ENCODE results near the gene POLR1F. TPM values are rescaled to one million over a fixed set of nuclear protein-coding genes. Genes with fewer than 3 reads are reported as not detected.

POLR1F gene
- polyA plus RNA-seq, 1 of the 3 experiments (the other 2 are of a cell fraction), result 5.1 TPM

GRCh38 chr7:19725770-19726169, 16.9 kb upstream of the POLR1F start:
- Histone ChIP-seq H4K20me1 (ENCODE audit: insufficient read depth) (no peaks in the 10 kb centered on the region), H3K4me1 (ENCODE audit: control insufficient read depth in 1 of 2, insufficient read depth in 2 of 2, low read depth in 1 of 2, low read length in 1 of 2) (no peaks in the 10 kb centered on the region), H3K27ac (ENCODE audit: low read depth in 2 of 2, low read length in 1 of 2) (no peak overlapping the region), H3K9ac (no peak overlapping the region), H3F3A (replicated peaks; ENCODE audit: insufficient read depth) (no peaks in the 10 kb centered on the region), H3K9me3 (no peaks in the 10 kb centered on the region), H2AFZ (ENCODE audit: low read depth) (no peak overlapping the region), H3K9me2 (no peaks in the 10 kb centered on the region), H3K4me2 (no peak overlapping the region), H3K79me2 (ENCODE audit: insufficient read depth) (no peaks in the 10 kb centered on the region), H3K27me3 (ENCODE audit: insufficient read depth) (peaks cover 11% of the 10 kb centered on the region; the same call in 1 of the 2 replicates), H3K4me3 (ENCODE audit: low read depth in 2 of 2, low read length in 1 of 2) (no peak overlapping the region), H3K36me3 (replicated peaks in 1 of 2; ENCODE audit: control insufficient read depth in 1 of 2, insufficient read depth in 2 of 2, low read length in 1 of 2) (no peaks in the 10 kb centered on the region)
- CTCF ChIA-PET, result interaction anchor here (0.6 to 4.4 kb wide), 6 partner anchors 12 to 873 kb away, joined by 3 to 35 read pairs (median 13); partner anchors contain the start of gene POLR1F
- WGBS (ENCODE audit: low lambda C conversion rate), result 37% methylated on average over 5 of the region's 5 CpGs
- TF ChIP-seq SIN3A (IDR thresholded peaks at IDR 0.05; ENCODE audit: borderline replicate concordance, low read depth, low read length), result no peak
- TF ChIP-seq USF1 (IDR thresholded peaks at IDR 0.05; ENCODE audit: borderline replicate concordance, low read depth), result no peak
- no peak for TF ChIP-seq FOXJ3 (CRISPR knock-in tag; IDR thresholded peaks at IDR 0.05)
- TF ChIP-seq TEAD4 (IDR thresholded peaks at IDR 0.05; ENCODE audit: borderline replicate concordance, insufficient read depth), result no peak
- no peak for TF ChIP-seq RXRA (IDR thresholded peaks at IDR 0.05; ENCODE audit: borderline replicate concordance, low read depth)
- no peak for TF ChIP-seq IRF3 (IDR thresholded peaks at IDR 0.05; ENCODE audit: low read depth, low read length)
- no peak for DNase-seq
- POLR2A ChIA-PET, result no interaction called here

GRCh38 chr7:19715499-19715898, 6.7 kb upstream of the POLR1F start:
- Histone ChIP-seq H2AFZ (ENCODE audit: low read depth) (no peak overlapping the region), H3K27me3 (ENCODE audit: insufficient read depth) (no peaks in the 10 kb centered on the region), H3K4me1 (ENCODE audit: control insufficient read depth in 1 of 2, insufficient read depth in 2 of 2, low read depth in 1 of 2, low read length in 1 of 2) (no peaks in the 10 kb centered on the region), H3K4me2 (no peak overlapping the region), H3K27ac (ENCODE audit: low read depth in 2 of 2, low read length in 1 of 2) (no peak overlapping the region), H3F3A (replicated peaks; ENCODE audit: insufficient read depth) (no peaks in the 10 kb centered on the region), H3K79me2 (ENCODE audit: insufficient read depth) (no peaks in the 10 kb centered on the region), H3K36me3 (replicated peaks in 1 of 2; ENCODE audit: control insufficient read depth in 1 of 2, insufficient read depth in 2 of 2, low read length in 1 of 2) (no peaks in the 10 kb centered on the region), H3K4me3 (ENCODE audit: low read depth in 2 of 2, low read length in 1 of 2) (no peak overlapping the region), H4K20me1 (ENCODE audit: insufficient read depth) (no peaks in the 10 kb centered on the region), H3K9me2 (no peaks in the 10 kb centered on the region), H3K9me3 (no peaks in the 10 kb centered on the region), H3K9ac (no peak overlapping the region)
- no peak for DNase-seq
- 6% methylated on average over 1 of the region's 1 CpG for WGBS (ENCODE audit: low lambda C conversion rate)
- TF ChIP-seq MAX (IDR thresholded peaks at IDR 0.05; ENCODE audit: low read depth) (no peak), MXI1 (IDR thresholded peaks at IDR 0.05; ENCODE audit: low read depth, low read length) (no peak), TAF1 (IDR thresholded peaks at IDR 0.05; ENCODE audit: borderline replicate concordance, low read depth, low read length) (no peak), JUND (IDR thresholded peaks at IDR 0.05) (no peak), EP300 (IDR thresholded peaks at IDR 0.05; ENCODE audit: borderline replicate concordance in 1 of 2, low read depth in 1 of 2, low read length in 1 of 2) (no peak), RFX5 (IDR thresholded peaks at IDR 0.05; ENCODE audit: low read length) (no peak), PBX3 (IDR thresholded peaks at IDR 0.05) (no peak)
- ChIA-PET CTCF (interaction anchor here (1.0 to 7.5 kb wide), 8 partner anchors 10 to 1049 kb away, joined by 3 to 153 read pairs (median 20); no protein-coding TSS in a partner anchor), POLR2A (no interaction called here)

Data from SK-N-SH (cell line).